Measurements from ENCODE around the gene FBXO40.

FBXO40 gene

DNA sequence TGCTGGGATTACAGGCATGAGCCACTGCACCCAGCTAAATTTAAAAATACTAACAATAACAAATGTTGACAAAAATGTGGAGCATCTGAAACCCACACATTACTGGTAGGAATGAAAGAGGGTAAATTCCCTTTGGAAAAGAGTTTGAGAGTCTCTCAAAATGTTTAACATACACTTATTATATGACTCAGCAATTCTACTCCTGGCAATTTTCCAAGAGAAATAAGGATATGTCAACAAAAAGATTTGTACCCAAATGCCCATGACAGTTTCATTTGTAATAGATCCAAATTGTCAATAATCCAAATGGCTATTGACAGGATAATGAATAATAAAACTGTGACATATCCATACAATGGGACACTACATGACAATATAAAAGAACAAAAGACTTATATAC is 58.5 kb downstream of the FBXO40 start:
- ATAC-seq (ENCODE audit: low read depth) (no peak), DNase-seq (ENCODE audit: low spot score) (no peak)
- TF ChIP-seq, protein P1, sequence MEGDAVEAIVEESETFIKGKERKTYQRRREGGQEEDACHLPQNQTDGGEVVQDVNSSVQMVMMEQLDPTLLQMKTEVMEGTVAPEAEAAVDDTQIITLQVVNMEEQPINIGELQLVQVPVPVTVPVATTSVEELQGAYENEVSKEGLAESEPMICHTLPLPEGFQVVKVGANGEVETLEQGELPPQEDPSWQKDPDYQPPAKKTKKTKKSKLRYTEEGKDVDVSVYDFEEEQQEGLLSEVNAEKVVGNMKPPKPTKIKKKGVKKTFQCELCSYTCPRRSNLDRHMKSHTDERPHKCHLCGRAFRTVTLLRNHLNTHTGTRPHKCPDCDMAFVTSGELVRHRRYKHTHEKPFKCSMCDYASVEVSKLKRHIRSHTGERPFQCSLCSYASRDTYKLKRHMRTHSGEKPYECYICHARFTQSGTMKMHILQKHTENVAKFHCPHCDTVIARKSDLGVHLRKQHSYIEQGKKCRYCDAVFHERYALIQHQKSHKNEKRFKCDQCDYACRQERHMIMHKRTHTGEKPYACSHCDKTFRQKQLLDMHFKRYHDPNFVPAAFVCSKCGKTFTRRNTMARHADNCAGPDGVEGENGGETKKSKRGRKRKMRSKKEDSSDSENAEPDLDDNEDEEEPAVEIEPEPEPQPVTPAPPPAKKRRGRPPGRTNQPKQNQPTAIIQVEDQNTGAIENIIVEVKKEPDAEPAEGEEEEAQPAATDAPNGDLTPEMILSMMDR (IDR thresholded peaks at IDR 0.05; ENCODE audit: poor library complexity, severe bottlenecking), result no peak
- Histone ChIP-seq H3K9me3 (ENCODE audit: severe bottlenecking) (no peaks in the 10 kb centered on the region), H3K36me3 (ENCODE audit: low read depth) (no peaks in the 10 kb centered on the region), H3K4me1 (ENCODE audit: insufficient read depth, poor library complexity, severe bottlenecking) (peaks cover 8% of the 10 kb centered on the region), H3K27me3 (ENCODE audit: insufficient read depth, poor library complexity, severe bottlenecking) (no peaks in the 10 kb centered on the region), H3K27ac (ENCODE audit: poor library complexity, severe bottlenecking) (no peak overlapping the region), H3K4me3 (ENCODE audit: severe bottlenecking) (no peak overlapping the region)

DNA sequence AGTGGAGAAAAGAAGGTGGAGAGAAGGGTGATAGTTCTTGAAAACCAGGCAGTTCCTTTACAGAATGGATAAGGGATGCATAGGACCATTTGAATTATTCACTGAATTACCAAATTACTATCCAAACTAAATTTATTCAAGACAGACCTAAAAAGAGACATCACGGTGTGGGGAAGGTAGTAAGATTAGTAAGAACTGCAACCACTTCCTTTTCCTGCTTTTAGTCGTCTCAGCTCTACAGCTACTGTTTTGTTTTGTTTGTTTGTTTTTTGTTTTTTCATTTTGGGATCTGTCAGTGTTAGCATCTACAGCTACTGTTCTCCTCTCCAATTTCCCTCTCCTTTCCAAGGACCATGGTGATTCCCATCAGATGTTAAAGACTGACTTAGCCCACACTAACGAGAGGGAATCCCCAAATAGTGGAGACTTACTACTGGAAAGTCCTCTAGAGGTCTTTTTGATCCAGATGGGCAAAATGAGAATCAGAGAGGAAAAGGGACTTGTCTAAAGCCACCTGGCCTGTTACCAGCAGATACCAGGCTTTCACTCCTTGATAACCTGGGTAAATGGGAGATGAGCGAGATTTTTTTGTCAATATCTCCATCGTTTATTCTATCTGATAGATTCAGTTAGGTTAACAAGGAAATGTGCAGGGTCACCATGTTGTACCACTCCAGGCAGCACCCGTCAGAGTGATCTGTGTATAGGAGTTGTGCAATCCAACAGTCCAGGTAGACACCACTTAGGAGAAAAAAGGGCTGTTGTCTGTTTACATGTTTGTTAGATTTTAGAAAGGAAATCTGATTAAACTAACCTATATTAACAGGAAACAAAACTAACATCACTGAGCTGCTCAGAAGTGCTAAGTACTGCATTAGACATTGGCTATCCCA is 61.6 kb downstream of the FBXO40 start:
- Histone ChIP-seq H3K27ac (ENCODE audit: poor library complexity, severe bottlenecking) (no peak overlapping the region), H3K36me3 (ENCODE audit: low read depth) (no peaks in the 10 kb centered on the region), H3K9me3 (ENCODE audit: severe bottlenecking) (no peaks in the 10 kb centered on the region), H3K4me3 (ENCODE audit: severe bottlenecking) (no peak overlapping the region), H3K4me1 (ENCODE audit: insufficient read depth, poor library complexity, severe bottlenecking) (peaks cover 3% of the 10 kb centered on the region), H3K27me3 (ENCODE audit: insufficient read depth, poor library complexity, severe bottlenecking) (no peaks in the 10 kb centered on the region)
- DNase-seq (ENCODE audit: low spot score), result no peak
- no peak for ATAC-seq (ENCODE audit: low read depth)
- TF ChIP-seq, protein P1 (IDR thresholded peaks at IDR 0.05; ENCODE audit: poor library complexity, severe bottlenecking), result no peak

DNA sequence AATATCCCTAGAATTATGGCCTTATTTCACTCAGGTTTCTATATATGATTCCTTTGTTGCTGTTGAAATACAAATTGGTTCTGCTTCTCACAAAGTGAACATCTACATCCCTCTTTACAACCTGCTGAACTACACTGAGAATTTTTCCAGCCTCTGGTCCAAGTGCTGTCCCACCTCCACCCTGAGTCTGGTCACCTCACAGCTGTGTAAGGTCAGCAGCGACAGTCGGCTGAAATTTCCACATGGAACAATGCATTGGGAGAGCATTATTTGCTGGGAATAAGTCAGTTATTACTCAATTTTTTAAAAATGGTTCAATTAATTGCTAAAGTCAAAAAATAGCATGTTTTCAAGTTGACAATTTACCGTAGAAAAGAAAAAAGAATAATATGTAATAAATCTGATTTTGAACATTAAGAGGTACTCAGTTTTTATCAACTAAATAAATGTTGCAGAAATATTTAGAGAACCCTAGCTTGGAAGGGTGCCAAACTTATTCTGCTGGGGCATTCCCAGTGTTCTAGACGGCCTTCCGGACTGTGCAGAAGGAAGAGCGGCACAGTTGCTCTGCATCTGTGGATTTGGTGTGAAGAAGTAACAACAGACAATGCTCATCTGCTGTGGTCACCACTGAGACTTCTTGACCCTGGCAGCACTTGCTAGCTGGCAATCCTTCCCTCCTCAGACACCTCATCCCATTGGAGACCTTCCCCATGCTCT is 65.7 kb downstream of the FBXO40 start:
- H3K4me1 ChIP-seq (ENCODE audit: insufficient read depth, poor library complexity, severe bottlenecking), result peaks cover 11% of the 10 kb centered on the region
- no peak overlapping the region for H3K4me3 ChIP-seq (ENCODE audit: severe bottlenecking)
- H3K27me3 ChIP-seq (ENCODE audit: insufficient read depth, poor library complexity, severe bottlenecking), result no peaks in the 10 kb centered on the region
- no peak overlapping the region for H3K27ac ChIP-seq (ENCODE audit: poor library complexity, severe bottlenecking)
- TF ChIP-seq, protein P1 (IDR thresholded peaks at IDR 0.05; ENCODE audit: poor library complexity, severe bottlenecking), result no peak
- H3K9me3 ChIP-seq (ENCODE audit: severe bottlenecking), result no peaks in the 10 kb centered on the region
- DNase-seq (ENCODE audit: low spot score) (no peak), ATAC-seq (ENCODE audit: low read depth) (no peak)
- H3K36me3 ChIP-seq (ENCODE audit: low read depth), result peaks cover 9% of the 10 kb centered on the region; the same call in 1 of the 2 replicates

DNA sequence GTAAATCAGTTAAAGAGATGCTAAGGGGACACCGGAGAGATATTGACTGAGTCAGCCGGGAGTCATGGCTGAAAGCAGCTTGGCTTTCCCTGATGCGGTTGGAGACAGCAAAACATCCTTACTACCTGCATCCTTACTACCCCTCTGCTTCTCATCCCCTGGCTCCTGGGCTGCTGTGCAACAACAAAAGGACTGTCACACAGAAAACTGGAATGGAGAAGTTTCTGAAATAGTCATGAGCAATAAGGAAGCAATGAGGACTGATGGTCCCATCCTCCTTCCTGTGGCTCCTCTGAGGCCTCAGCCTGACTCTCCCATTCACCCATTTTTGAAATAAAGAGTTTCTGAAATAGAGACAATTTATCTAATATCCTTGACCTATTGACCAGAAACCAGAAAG is 66.4 kb downstream of the FBXO40 start:
- H3K36me3 ChIP-seq (ENCODE audit: low read depth), result peaks cover 16% of the 10 kb centered on the region
- ATAC-seq (ENCODE audit: low read depth), result no peak
- H3K9me3 ChIP-seq (ENCODE audit: severe bottlenecking), result no peaks in the 10 kb centered on the region
- no peak overlapping the region for H3K27ac ChIP-seq (ENCODE audit: poor library complexity, severe bottlenecking)
- no peak overlapping the region for H3K4me3 ChIP-seq (ENCODE audit: severe bottlenecking)
- DNase-seq (ENCODE audit: low spot score), result no peak
- H3K27me3 ChIP-seq (ENCODE audit: insufficient read depth, poor library complexity, severe bottlenecking), result no peaks in the 10 kb centered on the region
- peaks cover 11% of the 10 kb centered on the region for H3K4me1 ChIP-seq (ENCODE audit: insufficient read depth, poor library complexity, severe bottlenecking)
- TF ChIP-seq, protein P1 (IDR thresholded peaks at IDR 0.05; ENCODE audit: poor library complexity, severe bottlenecking), result no peak
